H1 (cell line): ENCODE results near the gene PCDHGB3. TPM values are rescaled to one million over a fixed set of nuclear protein-coding genes. Genes with fewer than 3 reads are reported as not detected.
A peak's percentile ranks its signal among the peaks of the same experiment; 100 is the strongest.

ENCODE experiments used
- ASH2L ChIP-seq: fragments of 200-600, 300-600 bp; sonication (generic); IDR thresholded peaks from one replicate; pipeline ENCODE4 v1.7.1; 2017; ENCODE audit warnings: low read length
- CHD2 ChIP-seq: IDR thresholded peaks from 2 replicates; pipeline ENCODE4 v1.6.1; 2012; ENCODE audit warnings: low read length, improper control_type of control experiment
- EP300 ChIP-seq, 2 experiments: IDR thresholded peaks; 1 replicate in 1 of 2; 2 replicates in 1 of 2; pipeline ENCODE4 v1.6.1; 2011 to 2012; ENCODE audit warnings: low read depth in 2 of 2, low read length in 2 of 2, mild to moderate bottlenecking in 2 of 2, borderline replicate concordance in 1 of 2, inconsistent platforms in 1 of 2, moderate library complexity in 1 of 2
- EZH2 ChIP-seq: fragments of 200-600 bp; sonication (generic); IDR thresholded peaks from 2 replicates; pipeline ENCODE4 v1.7.1; 2012; ENCODE audit warnings: low read depth, mild to moderate bottlenecking, moderate library complexity, low read length, inconsistent platforms; ENCODE audit not compliant: severe bottlenecking
- HDAC2 ChIP-seq, 2 experiments: fragments of 300-600 bp in 1 of 2; sonication (generic) in 1 of 2; IDR thresholded peaks; 2 replicates each; pipeline ENCODE4 v1.6.1; 2011 to 2012; ENCODE audit warnings: low read depth in 2 of 2, low read length in 2 of 2, mild to moderate bottlenecking in 2 of 2, moderate library complexity in 2 of 2, borderline replicate concordance in 1 of 2, inconsistent platforms in 1 of 2
- HDAC6 ChIP-seq: IDR thresholded peaks from one replicate; pipeline ENCODE4 v1.7.1; 2012; ENCODE audit warnings: low read depth, mild to moderate bottlenecking, inconsistent platforms, low read length, moderate library complexity
- JUND ChIP-seq: IDR thresholded peaks from 2 replicates; pipeline ENCODE4 v1.6.1; 2011; ENCODE audit warnings: mild to moderate bottlenecking, improper control_type of control experiment, low read length
- NRF1 ChIP-seq: IDR thresholded peaks from 2 replicates; pipeline ENCODE4 v1.6.1; 2011; ENCODE audit warnings: mild to moderate bottlenecking, low read depth, low read length, improper control_type of control experiment
- POLR2AphosphoS5 ChIP-seq: IDR thresholded peaks from 2 replicates; pipeline ENCODE4 v1.6.1; 2011; ENCODE audit warnings: low read depth, low read length
- RBBP5 ChIP-seq: IDR thresholded peaks from 2 replicates; pipeline ENCODE4 v1.7.1; 2012; ENCODE audit warnings: low read depth, mild to moderate bottlenecking, inconsistent platforms, low read length, moderate library complexity, borderline replicate concordance
- RNF2 ChIP-seq: fragments of 200-900, 300-1000 bp; sonication (generic); IDR thresholded peaks from 2 replicates; pipeline ENCODE4 v1.7.1; 2016; ENCODE audit warnings: borderline replicate concordance, low read depth, mild to moderate bottlenecking, antibody characterized with exemption, low read length; ENCODE audit not compliant: poor library complexity, severe bottlenecking; ENCODE audit errors: missing control alignments
- SIX5 ChIP-seq: IDR thresholded peaks from 2 replicates; pipeline ENCODE4 v1.6.1; 2011; ENCODE audit warnings: mild to moderate bottlenecking, low read depth, low read length
- SP1 ChIP-seq: IDR thresholded peaks from 2 replicates; pipeline ENCODE4 v1.6.1; 2011; ENCODE audit warnings: low read depth, low read length
- SUZ12 ChIP-seq: fragments of 200-600 bp; sonication (generic); IDR thresholded peaks from 2 replicates; pipeline ENCODE4 v1.6.1; 2012; ENCODE audit warnings: mild to moderate bottlenecking, inconsistent platforms, low read length, moderate library complexity, mixed read lengths
- TAF1 ChIP-seq: IDR thresholded peaks from 2 replicates; pipeline ENCODE4 v1.6.1; 2011; ENCODE audit warnings: mild to moderate bottlenecking, low read depth, low read length
- polyA plus RNA-seq, 7 experiments: library from polyadenylated mRNA; depleted of rRNA in 3 of 7; stranded (reverse) in 5 of 7; unstranded in 2 of 7; fragments of >200 nt in 5 of 7; fragments of 200-250 nt in 2 of 7; gene quantifications; 1 replicate in 5 of 7; 2 replicates in 1 of 7; 4 replicates in 1 of 7; pipeline versions ENCODE4 v1.2.1 to v1.2.3, GENCODE V29; 2011 to 2013; ENCODE audit warnings: missing spikeins in 2 of 7, mixed read lengths in 2 of 7
- total RNA-seq: library from RNA; stranded (reverse); fragmentation: NEBNext Ultra II Directional; extraction: Animal tissue kit (Norgen Biotek cat#: 25700); gene quantifications from 2 replicates; pipeline ENCODE4 v1.2.1, GENCODE V29; 2021
- TF ChIP-seq, protein P1 (sequence below): IDR thresholded peaks from 2 replicates; pipeline ENCODE4 v1.6.1; 2012; ENCODE audit warnings: low read length, inconsistent platforms
- TF ChIP-seq, protein P2 (sequence below), 3 experiments: IDR thresholded peaks; 1 replicate in 2 of 3; 2 replicates in 1 of 3; pipeline versions ENCODE4 v1.5.1 to v1.6.1; 2011; ENCODE audit warnings: low read length in 3 of 3, mild to moderate bottlenecking in 3 of 3, inconsistent platforms in 2 of 3, low read depth in 1 of 3, moderate library complexity in 1 of 3; ENCODE audit not compliant: insufficient read depth in 1 of 3; ENCODE audit errors: control extremely low read depth in 1 of 3
- TF ChIP-seq, protein P3 (sequence below): IDR thresholded peaks from 2 replicates; pipeline ENCODE4 v1.6.1; 2011; ENCODE audit warnings: low read length, improper control_type of control experiment

Gene PCDHGB3
- total and polyA plus RNA-seq, 2 of the 8 experiments (the other 6 are each of a cell fraction or from before 2014, with no cell fraction given) = 1.6 to 1.9 TPM

DNA sequence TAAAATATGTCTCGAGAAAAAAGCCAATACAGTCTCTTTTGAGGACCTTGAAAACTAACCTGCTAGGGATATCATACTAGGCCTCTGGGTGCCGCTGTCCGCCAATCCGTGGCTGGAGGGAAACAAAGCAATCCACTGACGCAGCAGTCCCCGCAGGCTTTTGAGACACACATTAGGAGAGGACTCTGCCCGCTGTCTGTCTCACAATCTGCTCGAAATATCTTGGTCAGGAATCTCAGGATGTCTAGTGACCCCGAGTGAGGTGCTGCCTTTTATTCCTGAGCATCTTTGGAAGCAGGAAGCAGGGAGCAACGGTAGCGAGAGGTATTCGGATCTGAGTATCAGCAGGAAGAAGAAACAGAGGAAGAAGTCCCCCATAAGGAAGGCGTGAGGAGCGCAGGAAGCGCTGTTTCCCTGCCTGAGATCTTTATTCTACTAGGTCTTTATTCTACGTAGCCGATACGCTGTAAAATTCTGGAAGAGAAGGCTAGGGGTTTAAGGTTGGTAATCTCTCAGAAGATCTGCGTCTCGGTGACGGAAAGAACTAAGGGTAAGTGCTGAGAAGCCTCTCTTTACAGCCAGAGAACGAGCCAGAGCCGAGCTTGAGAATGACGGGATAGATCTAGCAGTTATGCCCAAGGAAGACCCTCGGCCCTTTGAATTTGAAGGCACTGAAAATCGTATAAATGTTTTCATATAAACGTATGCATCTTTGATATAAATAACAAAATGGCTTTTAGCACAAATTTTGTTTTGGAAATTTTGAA is 43.8 kb upstream of the PCDHGB3 start (continued):
- TF ChIP-seq, protein P1, sequence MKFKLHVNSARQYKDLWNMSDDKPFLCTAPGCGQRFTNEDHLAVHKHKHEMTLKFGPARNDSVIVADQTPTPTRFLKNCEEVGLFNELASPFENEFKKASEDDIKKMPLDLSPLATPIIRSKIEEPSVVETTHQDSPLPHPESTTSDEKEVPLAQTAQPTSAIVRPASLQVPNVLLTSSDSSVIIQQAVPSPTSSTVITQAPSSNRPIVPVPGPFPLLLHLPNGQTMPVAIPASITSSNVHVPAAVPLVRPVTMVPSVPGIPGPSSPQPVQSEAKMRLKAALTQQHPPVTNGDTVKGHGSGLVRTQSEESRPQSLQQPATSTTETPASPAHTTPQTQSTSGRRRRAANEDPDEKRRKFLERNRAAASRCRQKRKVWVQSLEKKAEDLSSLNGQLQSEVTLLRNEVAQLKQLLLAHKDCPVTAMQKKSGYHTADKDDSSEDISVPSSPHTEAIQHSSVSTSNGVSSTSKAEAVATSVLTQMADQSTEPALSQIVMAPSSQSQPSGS = no peak
- TF ChIP-seq RBBP5 (no peak), NRF1 (no peak), EZH2 (no peak), HDAC2 (IDR thresholded peaks at IDR 0.05; ENCODE audit: borderline replicate concordance in 1 of 2, low read depth in 2 of 2, low read length in 2 of 2) (no peak), ASH2L (no peak), RNF2 (no peak), TAF1 (peak; percentile 61), SP1 (no peak), CHD2 (no peak), POLR2AphosphoS5 (peak; percentile 47; the same call in 1 of the 2 replicates), SIX5 (no peak), SUZ12 (no peak), HDAC6 (no peak), EP300 (IDR thresholded peaks at IDR 0.05; ENCODE audit: borderline replicate concordance in 1 of 2, low read depth in 2 of 2, low read length in 2 of 2) (no peak), JUND (no peak)
- TF ChIP-seq, protein P2, sequence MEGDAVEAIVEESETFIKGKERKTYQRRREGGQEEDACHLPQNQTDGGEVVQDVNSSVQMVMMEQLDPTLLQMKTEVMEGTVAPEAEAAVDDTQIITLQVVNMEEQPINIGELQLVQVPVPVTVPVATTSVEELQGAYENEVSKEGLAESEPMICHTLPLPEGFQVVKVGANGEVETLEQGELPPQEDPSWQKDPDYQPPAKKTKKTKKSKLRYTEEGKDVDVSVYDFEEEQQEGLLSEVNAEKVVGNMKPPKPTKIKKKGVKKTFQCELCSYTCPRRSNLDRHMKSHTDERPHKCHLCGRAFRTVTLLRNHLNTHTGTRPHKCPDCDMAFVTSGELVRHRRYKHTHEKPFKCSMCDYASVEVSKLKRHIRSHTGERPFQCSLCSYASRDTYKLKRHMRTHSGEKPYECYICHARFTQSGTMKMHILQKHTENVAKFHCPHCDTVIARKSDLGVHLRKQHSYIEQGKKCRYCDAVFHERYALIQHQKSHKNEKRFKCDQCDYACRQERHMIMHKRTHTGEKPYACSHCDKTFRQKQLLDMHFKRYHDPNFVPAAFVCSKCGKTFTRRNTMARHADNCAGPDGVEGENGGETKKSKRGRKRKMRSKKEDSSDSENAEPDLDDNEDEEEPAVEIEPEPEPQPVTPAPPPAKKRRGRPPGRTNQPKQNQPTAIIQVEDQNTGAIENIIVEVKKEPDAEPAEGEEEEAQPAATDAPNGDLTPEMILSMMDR (IDR thresholded peaks at IDR 0.05; ENCODE audit: control extremely low read depth in 1 of 3, insufficient read depth in 1 of 3, low read depth in 1 of 3, low read length in 3 of 3) = peak; percentile 58 to 74 (median 71)
- TF ChIP-seq, protein P3, sequence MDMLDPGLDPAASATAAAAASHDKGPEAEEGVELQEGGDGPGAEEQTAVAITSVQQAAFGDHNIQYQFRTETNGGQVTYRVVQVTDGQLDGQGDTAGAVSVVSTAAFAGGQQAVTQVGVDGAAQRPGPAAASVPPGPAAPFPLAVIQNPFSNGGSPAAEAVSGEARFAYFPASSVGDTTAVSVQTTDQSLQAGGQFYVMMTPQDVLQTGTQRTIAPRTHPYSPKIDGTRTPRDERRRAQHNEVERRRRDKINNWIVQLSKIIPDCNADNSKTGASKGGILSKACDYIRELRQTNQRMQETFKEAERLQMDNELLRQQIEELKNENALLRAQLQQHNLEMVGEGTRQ = no peak
